Measurements from ENCODE around the gene PDGFC. TPM values are rescaled to one million over a fixed set of nuclear protein-coding genes. Genes with fewer than 3 reads are reported as not detected.

The PDGFC gene
- total and polyA plus RNA-seq, 2 of the 13 experiments (the other 11 are each of a cell fraction or from before 2014, with no cell fraction given) = 4.6 to 9.1 TPM

- TF ChIP-seq TEAD3 (CRISPR knock-in tag; optimal IDR thresholded peaks at IDR 0.05; ENCODE audit: borderline replicate concordance) (no peak), LBX2 (CRISPR knock-in tag; IDR thresholded peaks at IDR 0.05; ENCODE audit: borderline replicate concordance) (no peak), ARNTL (CRISPR knock-in tag; IDR thresholded peaks at IDR 0.05) (no peak)
Measured at GRCh38 chr4:156971165-156971675, 379 bp downstream of the PDGFC start (continued).

DNA sequence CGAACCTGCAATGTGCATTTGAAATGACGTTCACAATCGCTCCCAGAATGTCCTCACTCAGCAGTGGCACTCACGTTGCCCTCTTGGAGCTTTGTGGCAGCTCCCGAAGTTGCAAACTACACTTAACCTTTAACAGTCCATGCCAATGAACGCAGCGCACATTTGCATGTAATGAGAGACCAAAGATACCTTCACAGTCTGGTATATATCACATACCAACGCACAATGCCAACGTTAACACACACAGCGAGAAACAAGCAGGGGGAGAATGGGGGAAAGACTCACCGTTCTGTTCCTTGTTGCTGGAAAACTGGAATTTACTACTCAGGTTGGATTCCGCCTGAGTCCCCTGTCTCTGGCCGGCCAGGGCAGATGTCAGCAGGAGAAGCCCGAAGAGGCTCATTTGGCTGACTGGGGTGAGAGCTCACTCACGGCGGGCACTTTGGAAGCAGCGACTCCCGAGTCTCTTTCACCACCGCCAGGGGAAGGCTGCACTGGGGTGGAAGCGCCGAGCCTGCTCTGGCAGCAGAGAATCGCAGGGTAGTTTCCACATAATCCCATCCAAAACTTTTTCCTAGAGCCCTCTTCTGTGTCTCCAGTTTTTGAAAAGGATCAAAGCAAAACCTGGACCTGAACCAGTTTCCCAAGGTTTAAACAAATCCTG lies 966 bp downstream of the PDGFC start:
- H3K9ac ChIP-seq (ENCODE audit: insufficient read depth, low read depth, low read length) = peak overlapping the region; percentile 76
- H3K36me3 ChIP-seq (replicated peaks in 1 of 2; ENCODE audit: control insufficient read depth in 1 of 2, insufficient read depth in 2 of 2, low read length in 2 of 2) = no peaks in the 10 kb centered on the region
- ATAC-seq (peak; percentile 75), FAIRE-seq (no peak), DNase-seq (ENCODE audit: low spot score) (peak; percentile 61)
- no TSS peak for BruUV-seq (replicated peaks)
- peak overlapping the region; percentile 20 for H2AFZ ChIP-seq (ENCODE audit: low read length)
- intact Hi-C loops (cut with micrococcal nuclease; ENCODE audit: unreplicated experiment) (loop anchor here (1.0 to 10.0 kb wide), 3 partner anchors 75 to 234 kb away; no protein-coding TSS in a partner anchor), in situ Hi-C loops (cut with HindIII; ENCODE audit: extremely low pct_ligation_motif_present, low pct_unique_long_range_greater_than_20kb) (loop anchor here (10.0 to 25.0 kb wide), 4 partner anchors 206 to 1067 kb away; no protein-coding TSS in a partner anchor)
- H3K79me2 ChIP-seq (ENCODE audit: insufficient read depth, low read length) = peaks cover 21% of the 10 kb centered on the region
- WGBS (ENCODE audit: low lambda C conversion rate) = 2% methylated on average over 14 of the region's 22 CpGs
- H4K20me1 ChIP-seq (ENCODE audit: insufficient read depth, low read length) = no peaks in the 10 kb centered on the region
- ChIA-PET CTCF (ENCODE audit: low intra/inter-chr PET ratio, low total read pairs) (interaction anchor here (1.5 kb wide), 1 partner anchor 75 kb away, joined by 3 read pairs; no protein-coding TSS in a partner anchor), POLR2A (interaction anchor here (1.1 to 1.7 kb wide), 4 partner anchors 8 to 39 kb away, joined by 3 to 6 read pairs (median 4); no protein-coding TSS in a partner anchor)
- peak overlapping the region; percentile 98 for H3K4me2 ChIP-seq (ENCODE audit: low read depth, low read length)
- no peaks in the 10 kb centered on the region for H3K9me3 ChIP-seq (ENCODE audit: low read length)
- peak overlapping the region; percentile 68 for H3K27ac ChIP-seq (ENCODE audit: extremely low read length, insufficient read depth, low read length)
- peaks cover 50% of the 10 kb centered on the region for H3K4me1 ChIP-seq (ENCODE audit: insufficient read depth, low read length)
- no peaks in the 10 kb centered on the region; a peak in 1 of 5 replicates for H3K27me3 ChIP-seq (ENCODE audit: control insufficient read depth in 1 of 2, insufficient read depth in 2 of 2, low read length in 2 of 2)
- peak overlapping the region; percentile 78 to 89 (median 82) for H3K4me3 ChIP-seq (replicated peaks in 1 of 3; ENCODE audit: insufficient read depth in 1 of 3, low read depth in 2 of 3, low read length in 3 of 3)
- no peak for TF ChIP-seq PLRG1 (conservative IDR thresholded peaks at IDR 0.05)
- TF ChIP-seq ZNF839 (CRISPR knock-in tag; IDR thresholded peaks at IDR 0.05; ENCODE audit: borderline replicate concordance) = no peak
- no peak for TF ChIP-seq ZNF33B (CRISPR knock-in tag; IDR thresholded peaks at IDR 0.05)
- TF ChIP-seq, protein P1, sequence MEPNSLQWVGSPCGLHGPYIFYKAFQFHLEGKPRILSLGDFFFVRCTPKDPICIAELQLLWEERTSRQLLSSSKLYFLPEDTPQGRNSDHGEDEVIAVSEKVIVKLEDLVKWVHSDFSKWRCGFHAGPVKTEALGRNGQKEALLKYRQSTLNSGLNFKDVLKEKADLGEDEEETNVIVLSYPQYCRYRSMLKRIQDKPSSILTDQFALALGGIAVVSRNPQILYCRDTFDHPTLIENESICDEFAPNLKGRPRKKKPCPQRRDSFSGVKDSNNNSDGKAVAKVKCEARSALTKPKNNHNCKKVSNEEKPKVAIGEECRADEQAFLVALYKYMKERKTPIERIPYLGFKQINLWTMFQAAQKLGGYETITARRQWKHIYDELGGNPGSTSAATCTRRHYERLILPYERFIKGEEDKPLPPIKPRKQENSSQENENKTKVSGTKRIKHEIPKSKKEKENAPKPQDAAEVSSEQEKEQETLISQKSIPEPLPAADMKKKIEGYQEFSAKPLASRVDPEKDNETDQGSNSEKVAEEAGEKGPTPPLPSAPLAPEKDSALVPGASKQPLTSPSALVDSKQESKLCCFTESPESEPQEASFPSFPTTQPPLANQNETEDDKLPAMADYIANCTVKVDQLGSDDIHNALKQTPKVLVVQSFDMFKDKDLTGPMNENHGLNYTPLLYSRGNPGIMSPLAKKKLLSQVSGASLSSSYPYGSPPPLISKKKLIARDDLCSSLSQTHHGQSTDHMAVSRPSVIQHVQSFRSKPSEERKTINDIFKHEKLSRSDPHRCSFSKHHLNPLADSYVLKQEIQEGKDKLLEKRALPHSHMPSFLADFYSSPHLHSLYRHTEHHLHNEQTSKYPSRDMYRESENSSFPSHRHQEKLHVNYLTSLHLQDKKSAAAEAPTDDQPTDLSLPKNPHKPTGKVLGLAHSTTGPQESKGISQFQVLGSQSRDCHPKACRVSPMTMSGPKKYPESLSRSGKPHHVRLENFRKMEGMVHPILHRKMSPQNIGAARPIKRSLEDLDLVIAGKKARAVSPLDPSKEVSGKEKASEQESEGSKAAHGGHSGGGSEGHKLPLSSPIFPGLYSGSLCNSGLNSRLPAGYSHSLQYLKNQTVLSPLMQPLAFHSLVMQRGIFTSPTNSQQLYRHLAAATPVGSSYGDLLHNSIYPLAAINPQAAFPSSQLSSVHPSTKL (CRISPR knock-in tag; IDR thresholded peaks at IDR 0.05) = no peak
- no peak for TF ChIP-seq SIX4 (CRISPR knock-in tag; IDR thresholded peaks at IDR 0.05)
- TF ChIP-seq ZNF3 (CRISPR knock-in tag; IDR thresholded peaks at IDR 0.05) = no peak
- TF ChIP-seq ZSCAN21 (CRISPR knock-in tag; IDR thresholded peaks at IDR 0.05; ENCODE audit: borderline replicate concordance) = no peak

All from HepG2 (cell line).